K562 (cell line): ENCODE data around the gene MBNL2.

ENCODE experiments used
- CBFA2T2 ChIP-seq: fragments of 450-650 bp; conservative IDR thresholded peaks from 2 replicates; pipeline ENCODE4 v1.6.1; 2017; ENCODE audit warnings: mild to moderate bottlenecking
- CUX1 ChIP-seq: fragments of 200-800 bp; sonication (Bioruptor generic); IDR thresholded peaks from 2 replicates; pipeline ENCODE4 v1.6.1; 2016; ENCODE audit warnings: missing genetic modification characterization, missing compliant biosample characterization
- EGR1 ChIP-seq: fragments of 450-650 bp; conservative IDR thresholded peaks from 2 replicates; pipeline ENCODE4 v1.6.1; 2017; ENCODE audit warnings: mild to moderate bottlenecking
- EP300 ChIP-seq: IDR thresholded peaks from 2 replicates; pipeline ENCODE4 v1.6.1; 2012; ENCODE audit warnings: low read length, improper control_type of control experiment
- EZH2 ChIP-seq: IDR thresholded peaks from 2 replicates; pipeline ENCODE4 v1.6.1; 2012; ENCODE audit warnings: low read depth, mild to moderate bottlenecking, inconsistent platforms, low read length, borderline replicate concordance
- KLF1 ChIP-seq: fragments of 450-650 bp; IDR thresholded peaks from 2 replicates; pipeline ENCODE4 v1.6.1; 2016; ENCODE audit warnings: missing genetic modification characterization, missing compliant biosample characterization
- MYNN ChIP-seq, 2 experiments: sonication (generic); formaldehyde crosslinking in 1 of 2; IDR thresholded peaks; 2 replicates each; pipeline versions ENCODE4 v1.5.0 to v1.6.1; 2016 to 2020; ENCODE audit warnings: antibody characterized with exemption in 1 of 2, missing genetic modification reagents in 1 of 2
- NFE2 ChIP-seq: IDR thresholded peaks from 2 replicates; pipeline ENCODE4 v1.6.1; 2014; ENCODE audit warnings: antibody characterized with exemption, low read depth
- RFX1 ChIP-seq: fragments of 450-650 bp; IDR thresholded peaks from 2 replicates; pipeline ENCODE4 v1.6.1; 2016; ENCODE audit warnings: mild to moderate bottlenecking, moderate library complexity
- RHOXF2B ChIP-seq: fragments of 250-450 bp; sonication (Bioruptor Pico); conservative IDR thresholded peaks from 2 replicates; pipeline ENCODE4 v1.5.1; 2021
- TF ChIP-seq, protein P1 (sequence below), 2 experiments: fragments of 450-650 bp in 1 of 2; sonication (generic) in 1 of 2; formaldehyde crosslinking in 1 of 2; IDR thresholded peaks; 2 replicates each; pipeline versions ENCODE4 v1.7.1 to v1.9.0; 2016 to 2022; ENCODE audit warnings: inconsistent platforms in 1 of 2, mild to moderate bottlenecking in 1 of 2, missing genetic modification reagents in 1 of 2
- TF ChIP-seq, protein P2 (sequence below), 3 experiments: IDR thresholded peaks in 2 of 3; conservative IDR thresholded peaks in 1 of 3; 2 replicates each; pipeline ENCODE4 v1.5.1; 2011 to 2012; ENCODE audit warnings: low read length in 3 of 3, mild to moderate bottlenecking in 3 of 3, control low read depth in 2 of 3, improper control_type of control experiment in 1 of 3, inconsistent platforms in 1 of 3, low read depth in 1 of 3, mixed read lengths in 1 of 3, moderate library complexity in 1 of 3; ENCODE audit not compliant: insufficient read depth in 2 of 3

DNA sequence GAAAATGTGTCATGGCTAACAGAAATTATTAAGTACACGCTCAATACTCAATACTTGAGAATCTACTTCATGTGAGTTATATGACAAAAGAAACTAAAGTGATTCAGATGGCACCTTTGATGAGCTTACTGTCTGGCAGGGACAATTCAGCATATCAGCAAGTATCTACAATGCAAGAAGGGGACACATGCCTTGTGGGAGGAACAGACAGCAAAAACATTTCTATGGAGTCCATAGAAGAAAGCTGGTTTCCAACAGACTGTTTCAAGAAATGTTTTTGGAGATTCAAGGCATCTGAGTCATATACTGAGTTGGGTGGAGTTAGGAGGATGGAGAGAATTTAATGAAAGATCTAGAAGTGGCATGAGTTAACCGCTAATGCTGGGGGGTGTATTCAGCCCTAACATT is 54.7 kb downstream of the MBNL2 start:
- no peak for TF ChIP-seq EGR1
- TF ChIP-seq RFX1, result no peak
- TF ChIP-seq EP300, result no peak
- TF ChIP-seq CBFA2T2, result no peak
- TF ChIP-seq NFE2, result no peak
- TF ChIP-seq KLF1, result no peak
- TF ChIP-seq, protein P1, sequence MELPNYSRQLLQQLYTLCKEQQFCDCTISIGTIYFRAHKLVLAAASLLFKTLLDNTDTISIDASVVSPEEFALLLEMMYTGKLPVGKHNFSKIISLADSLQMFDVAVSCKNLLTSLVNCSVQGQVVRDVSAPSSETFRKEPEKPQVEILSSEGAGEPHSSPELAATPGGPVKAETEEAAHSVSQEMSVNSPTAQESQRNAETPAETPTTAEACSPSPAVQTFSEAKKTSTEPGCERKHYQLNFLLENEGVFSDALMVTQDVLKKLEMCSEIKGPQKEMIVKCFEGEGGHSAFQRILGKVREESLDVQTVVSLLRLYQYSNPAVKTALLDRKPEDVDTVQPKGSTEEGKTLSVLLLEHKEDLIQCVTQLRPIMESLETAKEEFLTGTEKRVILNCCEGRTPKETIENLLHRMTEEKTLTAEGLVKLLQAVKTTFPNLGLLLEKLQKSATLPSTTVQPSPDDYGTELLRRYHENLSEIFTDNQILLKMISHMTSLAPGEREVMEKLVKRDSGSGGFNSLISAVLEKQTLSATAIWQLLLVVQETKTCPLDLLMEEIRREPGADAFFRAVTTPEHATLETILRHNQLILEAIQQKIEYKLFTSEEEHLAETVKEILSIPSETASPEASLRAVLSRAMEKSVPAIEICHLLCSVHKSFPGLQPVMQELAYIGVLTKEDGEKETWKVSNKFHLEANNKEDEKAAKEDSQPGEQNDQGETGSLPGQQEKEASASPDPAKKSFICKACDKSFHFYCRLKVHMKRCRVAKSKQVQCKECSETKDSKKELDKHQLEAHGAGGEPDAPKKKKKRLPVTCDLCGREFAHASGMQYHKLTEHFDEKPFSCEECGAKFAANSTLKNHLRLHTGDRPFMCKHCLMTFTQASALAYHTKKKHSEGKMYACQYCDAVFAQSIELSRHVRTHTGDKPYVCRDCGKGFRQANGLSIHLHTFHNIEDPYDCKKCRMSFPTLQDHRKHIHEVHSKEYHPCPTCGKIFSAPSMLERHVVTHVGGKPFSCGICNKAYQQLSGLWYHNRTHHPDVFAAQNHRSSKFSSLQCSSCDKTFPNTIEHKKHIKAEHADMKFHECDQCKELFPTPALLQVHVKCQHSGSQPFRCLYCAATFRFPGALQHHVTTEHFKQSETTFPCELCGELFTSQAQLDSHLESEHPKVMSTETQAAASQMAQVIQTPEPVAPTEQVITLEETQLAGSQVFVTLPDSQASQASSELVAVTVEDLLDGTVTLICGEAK (IDR thresholded peaks at IDR 0.05), result no peak
- TF ChIP-seq, protein P1 (CRISPR knock-in tag; IDR thresholded peaks at IDR 0.05), result no peak
- TF ChIP-seq RHOXF2B (CRISPR knock-in tag), result no peak
- TF ChIP-seq MYNN (IDR thresholded peaks at IDR 0.05), result no peak
- TF ChIP-seq MYNN (CRISPR knock-in tag; IDR thresholded peaks at IDR 0.05), result no peak
- no peak for TF ChIP-seq CUX1
- no peak for TF ChIP-seq EZH2
- TF ChIP-seq, protein P2, sequence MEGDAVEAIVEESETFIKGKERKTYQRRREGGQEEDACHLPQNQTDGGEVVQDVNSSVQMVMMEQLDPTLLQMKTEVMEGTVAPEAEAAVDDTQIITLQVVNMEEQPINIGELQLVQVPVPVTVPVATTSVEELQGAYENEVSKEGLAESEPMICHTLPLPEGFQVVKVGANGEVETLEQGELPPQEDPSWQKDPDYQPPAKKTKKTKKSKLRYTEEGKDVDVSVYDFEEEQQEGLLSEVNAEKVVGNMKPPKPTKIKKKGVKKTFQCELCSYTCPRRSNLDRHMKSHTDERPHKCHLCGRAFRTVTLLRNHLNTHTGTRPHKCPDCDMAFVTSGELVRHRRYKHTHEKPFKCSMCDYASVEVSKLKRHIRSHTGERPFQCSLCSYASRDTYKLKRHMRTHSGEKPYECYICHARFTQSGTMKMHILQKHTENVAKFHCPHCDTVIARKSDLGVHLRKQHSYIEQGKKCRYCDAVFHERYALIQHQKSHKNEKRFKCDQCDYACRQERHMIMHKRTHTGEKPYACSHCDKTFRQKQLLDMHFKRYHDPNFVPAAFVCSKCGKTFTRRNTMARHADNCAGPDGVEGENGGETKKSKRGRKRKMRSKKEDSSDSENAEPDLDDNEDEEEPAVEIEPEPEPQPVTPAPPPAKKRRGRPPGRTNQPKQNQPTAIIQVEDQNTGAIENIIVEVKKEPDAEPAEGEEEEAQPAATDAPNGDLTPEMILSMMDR (IDR thresholded peaks at IDR 0.05 in 2 of 3, conservative IDR thresholded peaks at IDR 0.05 in 1 of 3; ENCODE audit: insufficient read depth in 2 of 3, low read depth in 1 of 3, low read length in 3 of 3), result no peak
